Activated B cell treated with CpG ODN at 0.5 μM for 24 hours (primary cell): ENCODE results near the gene RGP1. TPM values are rescaled to one million over a fixed set of nuclear protein-coding genes. Genes with fewer than 3 reads are reported as not detected.

Experiments
- ATAC-seq: fragments of 200-7000 bp; cut with Tn5 transposase; one replicate; pipeline ENCODE4 v1.10.0; 2021; ENCODE audit warnings: low read depth, mild to moderate bottlenecking, moderate library complexity
- CTCF ChIA-PET: fragments of 350-600 bp; sonication (Branson Sonifier 250); formaldehyde crosslinking; loops from one replicate; lab custom pipeline; 2021; ENCODE audit warnings: antibody characterized with exemption; lab: Charles Lee
- POLR2A ChIA-PET: fragments of 350-600 bp; sonication (Branson Sonifier 250); formaldehyde crosslinking; loops from one replicate; lab custom pipeline; 2021; ENCODE audit warnings: antibody characterized with exemption; lab: Charles Lee
- DNase-seq: peaks from one replicate; pipeline ENCODE4 v3.0.0; 2022
- H3K27ac Mint-ChIP-seq: one replicate; pipeline ENCODE4 v1.8.0; 2020; ENCODE audit warnings: mixed read lengths
- H3K27me3 Mint-ChIP-seq: one replicate; pipeline ENCODE4 v1.8.0; 2021; ENCODE audit warnings: mixed read lengths
- H3K36me3 Mint-ChIP-seq: one replicate; pipeline ENCODE4 v1.8.0; 2021; ENCODE audit warnings: low read depth, mixed read lengths
- H3K4me1 Mint-ChIP-seq: one replicate; pipeline ENCODE4 v1.8.0; 2021; ENCODE audit warnings: mixed read lengths
- H3K4me3 Mint-ChIP-seq: one replicate; pipeline ENCODE4 v1.8.0; 2020; ENCODE audit warnings: mild to moderate bottlenecking, mixed read lengths
- H3K9me3 Mint-ChIP-seq: one replicate; pipeline ENCODE4 v1.8.0; 2020; ENCODE audit warnings: mixed read lengths
- intact Hi-C: fragments of 100-400 bp; cut with micrococcal nuclease; formaldehyde crosslinking; loops from one replicate; pipeline ENCODE4 v1.15.1; 2024
- total RNA-seq: library from RNA; stranded (reverse); gene quantifications from 2 replicates; pipeline ENCODE4 v1.2.3, GENCODE V29; 2022
- TF ChIP-seq, protein P1 (sequence below): fragments of 200-600 bp; IDR thresholded peaks from one replicate; pipeline ENCODE4 v1.8.0; 2022; ENCODE audit warnings: antibody characterized with exemption, mild to moderate bottlenecking

Gene RGP1
- total RNA-seq, 1 donor from 2014 or later: 25.4 TPM

DNA sequence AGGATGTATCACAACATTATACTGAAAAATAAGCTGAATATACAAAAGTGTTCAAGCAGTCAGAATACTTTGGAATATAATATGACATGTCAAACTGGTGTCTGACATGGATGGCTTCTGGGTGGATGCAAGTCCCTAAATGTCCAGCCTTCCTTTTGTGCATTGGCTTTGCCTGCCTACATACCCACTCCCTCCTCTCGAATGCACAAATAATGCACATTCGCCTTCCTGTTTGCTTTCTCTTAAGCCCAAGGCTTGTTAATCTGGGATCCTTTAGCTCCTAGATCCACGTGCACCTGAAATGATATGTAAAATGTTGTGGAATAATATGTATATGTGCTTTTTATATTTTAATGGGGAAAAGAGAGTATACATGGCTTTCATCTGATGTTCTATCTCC lies 29.4 kb downstream of the RGP1 start:
- no peak for ATAC-seq
- H3K27me3 Mint-ChIP-seq: no peaks in the 10 kb centered on the region
- H3K4me3 Mint-ChIP-seq: no peak overlapping the region
- H3K27ac Mint-ChIP-seq: no peak overlapping the region
- POLR2A ChIA-PET: interaction anchor here (0.5 kb wide), 1 partner anchor 70 kb away, joined by 4 read pairs; no protein-coding TSS in a partner anchor
- peaks cover 13% of the 10 kb centered on the region for H3K36me3 Mint-ChIP-seq
- CTCF ChIA-PET: interaction anchor here (1.1 to 1.2 kb wide), 3 partner anchors 22 to 103 kb away, joined by 4 to 6 read pairs (median 5); no protein-coding TSS in a partner anchor
- peaks cover 17% of the 10 kb centered on the region for H3K4me1 Mint-ChIP-seq
- no peak for DNase-seq
- intact Hi-C loops: no loop called here
- H3K9me3 Mint-ChIP-seq: peaks cover 3% of the 10 kb centered on the region
- TF ChIP-seq, protein P1, sequence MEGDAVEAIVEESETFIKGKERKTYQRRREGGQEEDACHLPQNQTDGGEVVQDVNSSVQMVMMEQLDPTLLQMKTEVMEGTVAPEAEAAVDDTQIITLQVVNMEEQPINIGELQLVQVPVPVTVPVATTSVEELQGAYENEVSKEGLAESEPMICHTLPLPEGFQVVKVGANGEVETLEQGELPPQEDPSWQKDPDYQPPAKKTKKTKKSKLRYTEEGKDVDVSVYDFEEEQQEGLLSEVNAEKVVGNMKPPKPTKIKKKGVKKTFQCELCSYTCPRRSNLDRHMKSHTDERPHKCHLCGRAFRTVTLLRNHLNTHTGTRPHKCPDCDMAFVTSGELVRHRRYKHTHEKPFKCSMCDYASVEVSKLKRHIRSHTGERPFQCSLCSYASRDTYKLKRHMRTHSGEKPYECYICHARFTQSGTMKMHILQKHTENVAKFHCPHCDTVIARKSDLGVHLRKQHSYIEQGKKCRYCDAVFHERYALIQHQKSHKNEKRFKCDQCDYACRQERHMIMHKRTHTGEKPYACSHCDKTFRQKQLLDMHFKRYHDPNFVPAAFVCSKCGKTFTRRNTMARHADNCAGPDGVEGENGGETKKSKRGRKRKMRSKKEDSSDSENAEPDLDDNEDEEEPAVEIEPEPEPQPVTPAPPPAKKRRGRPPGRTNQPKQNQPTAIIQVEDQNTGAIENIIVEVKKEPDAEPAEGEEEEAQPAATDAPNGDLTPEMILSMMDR: no peak

DNA sequence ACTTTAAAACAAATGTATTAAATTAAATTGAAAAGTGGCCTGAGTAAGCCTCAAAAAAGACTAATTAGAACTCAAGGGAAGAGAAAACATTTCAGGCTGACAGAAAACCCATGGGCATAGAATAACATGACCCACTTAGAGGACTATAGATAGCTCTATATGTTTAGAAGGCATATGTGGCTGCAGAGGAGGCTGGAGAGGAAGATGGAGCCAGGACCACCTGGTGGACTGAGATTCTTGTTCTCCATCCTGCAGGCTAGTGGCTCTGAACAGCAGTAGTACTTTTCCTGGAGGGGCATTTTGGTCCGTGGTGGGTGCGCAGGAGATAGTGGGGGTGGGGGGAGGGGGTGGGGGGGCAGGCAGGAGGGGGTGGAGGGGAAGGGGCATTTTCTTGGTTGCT lies 32.0 kb downstream of the RGP1 start:
- intact Hi-C loops: no loop called here
- peaks cover 4% of the 10 kb centered on the region for H3K4me1 Mint-ChIP-seq
- TF ChIP-seq, protein P1: no peak
- no peaks in the 10 kb centered on the region for H3K27me3 Mint-ChIP-seq
- H3K9me3 Mint-ChIP-seq: peaks cover 3% of the 10 kb centered on the region
- H3K27ac Mint-ChIP-seq: no peak overlapping the region
- H3K4me3 Mint-ChIP-seq: no peak overlapping the region
- DNase-seq (no peak), ATAC-seq (no peak)
- POLR2A ChIA-PET: no interaction called here
- peaks cover 31% of the 10 kb centered on the region for H3K36me3 Mint-ChIP-seq
- CTCF ChIA-PET: interaction anchor here (1.2 kb wide), 1 partner anchor 9 kb away, joined by 3 read pairs; no protein-coding TSS in a partner anchor

DNA sequence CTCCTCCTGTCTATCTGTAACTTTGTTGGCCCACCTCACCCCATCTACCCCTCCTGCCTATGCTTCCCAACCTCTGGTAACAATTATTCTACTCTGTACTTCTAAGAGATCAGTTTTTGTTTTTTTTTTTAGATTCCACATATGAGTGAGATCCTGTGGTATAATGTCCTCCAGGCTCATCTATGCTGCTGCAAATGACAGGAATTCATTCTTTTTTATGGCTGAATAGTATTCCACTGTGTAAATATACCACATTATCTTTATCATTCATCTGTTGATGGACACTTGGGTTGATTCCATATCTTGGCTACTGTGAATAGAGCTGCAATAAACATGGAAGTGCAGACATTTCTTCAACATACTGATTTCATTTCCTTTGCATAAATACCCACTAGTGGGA lies 34.3 kb downstream of the RGP1 start:
- ChIA-PET POLR2A (interaction anchor here (0.6 to 0.7 kb wide), 3 partner anchors 94 to 155 kb away, joined by 3 to 6 read pairs (median 3); no protein-coding TSS in a partner anchor), CTCF (no interaction called here)
- DNase-seq (no peak), ATAC-seq (no peak)
- no peaks in the 10 kb centered on the region for H3K27me3 Mint-ChIP-seq
- peaks cover 3% of the 10 kb centered on the region for H3K9me3 Mint-ChIP-seq
- intact Hi-C loops: no loop called here
- H3K4me1 Mint-ChIP-seq: no peaks in the 10 kb centered on the region
- H3K4me3 Mint-ChIP-seq: no peak overlapping the region
- TF ChIP-seq, protein P1: no peak
- peaks cover 44% of the 10 kb centered on the region for H3K36me3 Mint-ChIP-seq
- no peak overlapping the region for H3K27ac Mint-ChIP-seq

DNA sequence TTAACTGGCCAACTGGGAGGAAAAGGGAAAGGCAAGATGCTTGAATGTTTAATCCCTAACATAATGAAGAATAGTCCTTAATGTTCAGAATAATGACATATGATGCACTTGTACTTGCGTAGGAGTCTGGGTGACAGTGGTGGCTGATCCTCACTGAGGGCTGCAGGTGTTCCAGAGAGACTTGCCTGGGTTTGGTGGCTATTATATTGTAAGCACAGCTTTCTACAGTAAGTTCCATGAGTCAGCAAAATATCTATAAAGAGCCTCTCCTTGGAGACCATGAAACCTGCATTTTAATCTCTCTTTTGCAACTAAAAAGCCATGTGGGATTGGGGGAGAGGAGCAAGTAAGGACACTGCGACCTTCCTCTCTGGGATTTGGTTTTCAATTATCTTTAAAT lies 40.5 kb downstream of the RGP1 start:
- no peak for ATAC-seq
- no peak overlapping the region for H3K4me3 Mint-ChIP-seq
- CTCF ChIA-PET: interaction anchor here (0.7 to 3.6 kb wide), 30 partner anchors 9 to 186 kb away, joined by 3 to 112 read pairs (median 5); partner anchors contain the start of genes GBA2, HINT2, RGP1 and SPAG8

DNA sequence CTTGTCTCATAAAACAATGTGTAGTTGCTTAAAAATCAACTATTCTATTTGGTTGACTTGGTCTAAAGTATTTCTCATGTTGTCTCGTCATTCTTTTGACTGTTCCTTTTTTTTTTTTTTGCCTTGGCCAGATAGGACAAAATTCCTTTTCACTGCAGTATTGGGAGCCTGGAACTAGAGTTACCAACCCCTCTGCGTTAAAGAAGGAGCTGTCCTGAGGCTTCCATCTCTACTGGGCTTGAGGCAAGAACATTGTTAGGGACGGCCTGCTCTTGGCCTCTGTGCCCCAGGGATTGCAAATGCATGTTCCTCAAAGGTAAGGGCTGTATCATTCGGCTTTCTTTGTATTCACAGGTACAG lies 40.9 kb downstream of the RGP1 start:
- Mint-ChIP-seq H3K27ac (no peak overlapping the region), H3K4me3 (no peak overlapping the region), H3K9me3 (no peaks in the 10 kb centered on the region), H3K4me1 (peaks cover 10% of the 10 kb centered on the region), H3K27me3 (peaks cover 5% of the 10 kb centered on the region), H3K36me3 (peaks cover 30% of the 10 kb centered on the region)
- DNase-seq (no peak), ATAC-seq (no peak)
- TF ChIP-seq, protein P1: no peak
- intact Hi-C loops: loop anchor here (1.0 to 2.0 kb wide), 5 partner anchors 22 to 155 kb away; partner anchors contain the start of gene SPAG8
- ChIA-PET CTCF (interaction anchor here (0.7 to 3.6 kb wide), 30 partner anchors 9 to 186 kb away, joined by 3 to 112 read pairs (median 5); partner anchors contain the start of genes GBA2, HINT2, RGP1 and SPAG8), POLR2A (interaction anchor here (0.6 to 1.3 kb wide), 5 partner anchors 26 to 139 kb away, joined by 3 to 6 read pairs (median 4); partner anchors contain the start of gene SIT1)

More for the DNA sequence above, 40.5 kb downstream of the RGP1 start:
- DNase-seq: no peak
- TF ChIP-seq, protein P1: no peak
- POLR2A ChIA-PET: interaction anchor here (0.6 to 1.3 kb wide), 3 partner anchors 33 to 139 kb away, joined by 4 to 6 read pairs (median 4); partner anchors contain the start of gene SIT1
- Mint-ChIP-seq H3K9me3 (no peaks in the 10 kb centered on the region), H3K27ac (no peak overlapping the region), H3K4me1 (peaks cover 10% of the 10 kb centered on the region), H3K36me3 (peaks cover 33% of the 10 kb centered on the region), H3K27me3 (peaks cover 5% of the 10 kb centered on the region)
- intact Hi-C loops: no loop called here
